GM19238 (cell line): ENCODE data around the gene CREM.
A peak's percentile ranks its signal among the peaks of the same experiment; 100 is the strongest.

Experiments
- DNase-seq: peaks from one replicate; pipeline ENCODE4 v3.0.0; 2011; ENCODE audit warnings: low spot score; ENCODE audit not compliant: insufficient read length

CREM gene

DNA sequence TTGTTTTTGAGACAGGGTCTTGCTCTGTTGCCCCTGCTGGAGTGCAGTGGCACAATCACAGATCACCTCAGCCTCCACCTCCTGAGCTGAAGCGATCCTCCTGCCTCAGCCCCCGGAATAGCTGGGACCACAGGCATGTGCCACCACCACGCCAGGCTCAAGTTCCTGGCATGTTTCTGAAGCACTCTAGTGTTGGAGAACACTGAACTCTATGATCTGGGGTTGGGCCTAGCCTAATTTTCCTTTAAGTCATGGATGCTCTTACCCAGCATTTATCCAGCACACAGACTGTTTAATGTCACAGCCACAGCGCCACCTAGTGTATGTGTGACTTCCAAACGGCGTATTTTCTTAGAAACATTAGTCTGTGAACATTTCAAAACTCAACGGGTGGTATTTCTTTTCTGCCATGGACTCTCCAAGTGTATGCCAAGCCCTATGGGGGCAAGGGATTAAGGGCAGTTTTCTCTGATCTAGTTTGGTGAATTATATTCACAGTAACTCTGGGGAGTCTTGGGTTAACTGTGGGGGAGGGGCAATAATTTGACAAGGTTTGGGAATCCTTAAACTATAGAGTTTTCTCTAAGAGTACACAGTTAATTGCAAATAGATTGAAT is 91.8 kb downstream of the CREM start:
- peak; percentile 35 for DNase-seq

DNA sequence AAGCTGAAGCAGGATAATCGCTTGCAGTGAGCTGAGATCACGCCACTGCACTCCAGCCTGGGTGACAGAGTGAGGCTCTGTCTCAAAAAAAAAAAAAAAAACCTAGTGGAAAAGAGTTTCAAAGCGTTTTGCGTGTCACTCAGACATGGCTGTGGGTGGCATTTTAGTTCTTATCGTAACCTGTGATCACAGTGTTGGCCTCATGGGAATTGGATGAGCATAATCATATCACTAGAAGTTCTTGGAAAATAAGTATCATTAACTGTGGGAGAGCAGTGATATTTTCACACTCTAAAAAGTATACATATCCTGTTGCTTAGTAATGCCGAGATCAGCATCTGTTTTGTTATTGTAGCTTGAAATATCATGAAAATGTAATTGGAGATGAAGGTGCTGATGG is 92.6 kb downstream of the CREM start:
- no peak for DNase-seq

DNA sequence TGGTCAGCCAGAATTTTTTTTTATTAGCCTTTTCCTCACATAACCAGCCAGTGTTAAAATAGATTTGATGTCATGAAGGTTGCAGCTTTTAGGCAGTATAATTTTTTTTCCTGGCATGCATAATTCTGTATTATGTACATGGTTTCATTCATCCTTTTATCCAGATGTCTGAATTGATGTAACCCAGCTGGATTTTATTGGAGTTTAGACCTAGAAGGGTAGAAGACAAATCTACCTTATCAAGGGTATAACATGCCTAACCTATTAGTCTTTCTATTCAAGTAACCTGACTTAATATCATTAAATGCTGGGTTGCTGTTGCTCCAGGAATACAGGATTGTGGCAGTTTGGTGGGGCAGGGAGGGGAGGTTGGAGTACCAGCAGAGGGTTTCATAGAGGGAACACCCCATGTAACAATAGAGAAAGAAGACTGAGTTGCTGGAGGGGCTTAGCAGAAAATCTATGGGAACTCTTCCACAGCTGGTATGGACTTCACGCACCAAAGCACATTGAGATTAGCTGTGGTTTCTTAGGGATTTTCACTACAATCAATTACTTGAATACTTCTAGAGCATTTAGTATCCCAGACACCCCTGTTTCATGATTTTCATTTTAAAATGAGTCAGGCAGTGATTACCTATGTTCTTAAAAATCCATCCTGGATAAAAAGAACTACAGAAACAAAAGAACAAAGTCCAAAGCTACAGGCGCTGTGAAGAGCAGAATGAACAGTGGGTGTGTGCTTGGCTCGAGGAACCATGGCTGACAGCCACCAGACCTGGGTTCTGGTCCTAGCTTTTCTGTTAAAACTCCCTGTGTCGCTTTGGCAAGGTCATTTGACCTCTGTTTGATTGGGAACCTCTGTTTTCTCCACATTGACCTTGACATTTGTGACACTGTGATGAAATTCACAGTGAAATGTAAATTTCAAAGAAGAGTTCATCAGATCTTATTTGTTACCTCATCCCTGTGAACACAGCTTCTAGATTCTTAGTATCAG is 93.5 kb downstream of the CREM start:
- no peak for DNase-seq

DNA sequence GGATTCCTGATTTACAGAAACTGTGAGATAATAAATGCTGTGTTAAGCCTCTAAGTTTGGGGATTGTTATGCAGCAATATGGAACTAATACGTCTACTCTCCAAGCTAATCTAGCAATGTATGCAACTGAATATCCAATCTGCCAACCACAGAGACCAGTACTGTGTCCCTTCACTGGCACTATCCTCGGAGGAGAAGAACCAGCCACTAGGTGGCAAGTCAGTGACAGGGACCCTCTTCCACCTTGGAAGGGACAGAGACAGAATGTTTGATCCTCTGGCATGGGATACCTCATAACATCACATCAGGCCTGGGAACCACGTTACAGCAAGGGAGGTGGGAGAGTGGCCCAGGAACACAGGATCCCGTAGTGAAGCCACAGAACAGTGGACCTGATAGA is 96.4 kb downstream of the CREM start:
- DNase-seq = no peak

DNA sequence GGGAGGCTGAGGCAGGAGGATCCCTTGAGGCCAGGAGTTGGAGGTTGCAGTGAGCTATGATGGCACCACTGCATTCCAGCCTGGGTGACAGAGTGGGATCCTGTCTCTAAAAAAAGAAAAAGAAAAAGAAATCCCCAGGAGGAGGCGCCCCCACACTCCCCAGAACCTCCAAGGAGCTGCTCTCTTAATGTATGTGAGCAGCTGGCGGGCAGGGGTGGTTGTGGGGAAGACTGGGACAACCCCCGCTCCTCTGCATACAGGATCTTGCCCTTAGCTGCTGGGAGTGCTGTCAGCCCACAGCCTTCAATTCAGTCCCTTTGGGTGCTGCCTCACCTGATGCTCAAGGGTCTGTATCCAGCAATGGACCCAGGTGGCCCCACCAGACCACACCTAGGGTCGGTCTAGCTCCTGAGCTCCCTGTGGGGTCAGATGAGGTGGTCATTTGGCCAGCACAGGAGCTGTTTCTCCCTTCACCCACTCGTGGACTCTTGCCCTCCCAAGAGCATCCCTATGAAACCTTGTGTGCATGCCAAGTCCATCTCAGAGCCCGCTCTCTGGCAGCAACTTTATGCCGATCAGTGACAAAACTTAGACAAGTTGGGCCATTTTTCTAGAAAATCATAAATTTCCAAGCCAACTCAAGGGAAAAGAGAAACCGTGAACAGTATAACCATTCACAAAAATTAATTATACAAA is 97.5 kb downstream of the CREM start:
- no peak for DNase-seq

DNA sequence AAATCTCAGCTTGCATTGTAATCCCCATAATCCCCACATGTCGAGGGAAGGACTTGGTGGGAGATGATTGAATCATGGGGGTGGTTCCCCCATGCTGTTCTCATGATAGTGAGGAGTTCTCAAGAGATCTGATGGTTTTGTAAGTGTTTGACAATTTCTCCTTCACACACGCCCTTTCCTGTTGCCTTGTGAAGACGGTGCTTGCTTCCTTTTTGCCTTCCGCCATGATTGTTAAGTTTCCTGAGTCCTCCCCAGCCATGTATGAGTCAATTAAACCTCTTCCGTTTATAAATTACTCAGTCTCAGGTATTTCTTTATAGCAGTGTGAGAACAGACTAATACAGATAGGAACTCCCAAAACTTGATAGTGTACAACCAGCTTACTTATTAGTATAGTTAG is 98.6 kb downstream of the CREM start:
- no peak for DNase-seq

DNA sequence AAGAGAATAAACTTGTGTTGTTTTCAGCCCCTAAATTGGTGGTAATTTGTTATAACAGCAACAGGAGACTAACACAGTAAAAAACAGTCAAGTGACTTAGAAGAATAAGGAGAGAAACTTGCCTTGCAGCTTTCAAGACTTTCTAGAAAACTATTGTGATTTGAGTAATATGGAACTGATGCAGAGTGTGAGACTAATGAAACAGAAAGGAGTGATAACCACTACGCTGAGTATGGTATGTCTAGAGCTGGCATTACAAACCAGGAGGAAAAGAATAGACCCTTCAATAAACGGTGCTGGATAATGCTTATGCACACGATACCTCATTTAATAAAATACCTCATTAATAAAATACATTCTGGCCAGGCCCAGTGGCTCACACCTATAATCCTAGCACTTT is 99.9 kb downstream of the CREM start:
- no peak for DNase-seq

DNA sequence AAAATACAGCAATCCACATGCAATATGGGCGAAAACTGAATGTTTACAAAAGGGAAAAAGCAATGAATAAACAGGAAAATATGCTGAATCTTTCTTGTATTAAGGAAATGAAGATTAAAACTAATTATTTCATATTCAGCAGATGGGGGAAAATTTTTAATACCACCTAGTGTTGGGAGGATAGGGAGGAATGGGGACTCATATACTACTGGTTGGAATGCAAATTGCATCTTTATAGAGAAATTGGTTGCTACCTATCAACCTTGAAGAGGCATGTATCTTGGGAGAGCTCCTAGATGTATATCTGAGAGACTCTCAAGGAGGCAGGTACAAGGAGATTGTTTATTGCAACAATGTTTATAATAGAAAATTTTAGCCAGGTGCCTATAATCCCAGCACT is 101.4 kb downstream of the CREM start:
- DNase-seq = no peak

DNA sequence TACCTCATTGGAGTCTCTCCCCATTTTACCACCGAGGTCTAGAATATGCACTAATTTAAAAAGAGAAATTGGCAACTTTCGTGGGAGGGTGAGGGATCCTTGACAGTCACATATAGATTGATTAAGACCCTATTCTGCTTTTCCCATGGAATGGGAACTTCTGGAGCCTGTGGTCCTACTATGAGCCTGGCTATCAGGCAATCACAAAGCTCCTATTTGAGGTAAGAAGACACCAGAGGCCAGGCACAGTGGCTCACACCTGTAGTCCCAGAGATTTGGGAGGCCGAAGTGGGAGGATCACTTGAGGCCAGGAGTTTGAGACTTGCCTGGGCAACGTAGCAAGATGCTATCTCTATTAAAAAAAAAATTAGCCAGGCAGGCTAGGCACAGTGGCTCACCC is 105.0 kb downstream of the CREM start:
- no peak for DNase-seq

DNA sequence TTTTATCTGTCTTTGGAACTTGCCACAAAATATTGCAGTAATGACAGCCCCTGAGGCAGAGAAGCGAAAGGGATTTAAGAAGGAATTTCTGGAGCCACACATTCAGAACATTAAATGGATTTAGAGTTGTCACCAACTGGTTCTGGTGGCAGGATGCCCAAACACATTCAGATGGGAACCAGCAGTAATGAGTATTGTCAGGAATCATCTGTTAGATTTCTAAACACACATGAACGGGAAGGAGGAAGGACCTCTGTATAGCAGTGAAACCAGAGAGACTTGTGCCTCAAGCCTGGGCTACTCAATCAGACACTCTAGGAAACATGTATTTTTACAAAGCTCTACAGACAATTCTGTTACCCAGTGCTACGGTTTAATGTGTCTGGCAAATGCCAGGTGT is 105.9 kb downstream of the CREM start:
- DNase-seq = no peak

DNA sequence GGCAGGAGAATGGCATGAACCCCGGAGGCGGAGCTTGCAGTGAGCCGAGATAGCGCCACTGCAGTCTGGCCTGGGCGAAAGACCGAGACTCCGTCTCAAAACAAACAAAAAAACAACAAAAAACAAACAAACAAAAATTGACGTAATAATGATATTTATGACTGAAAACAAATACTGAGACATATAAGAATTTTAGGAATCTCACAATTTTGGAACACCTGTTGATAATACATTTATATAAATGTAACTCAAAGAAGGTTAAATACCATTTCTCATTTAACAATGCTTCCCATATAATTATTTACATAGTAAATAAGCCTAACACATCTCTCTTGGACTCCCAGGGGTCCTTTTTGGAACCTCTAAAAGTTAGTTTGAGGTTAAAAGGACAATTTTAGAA is 107.4 kb downstream of the CREM start:
- no peak for DNase-seq

DNA sequence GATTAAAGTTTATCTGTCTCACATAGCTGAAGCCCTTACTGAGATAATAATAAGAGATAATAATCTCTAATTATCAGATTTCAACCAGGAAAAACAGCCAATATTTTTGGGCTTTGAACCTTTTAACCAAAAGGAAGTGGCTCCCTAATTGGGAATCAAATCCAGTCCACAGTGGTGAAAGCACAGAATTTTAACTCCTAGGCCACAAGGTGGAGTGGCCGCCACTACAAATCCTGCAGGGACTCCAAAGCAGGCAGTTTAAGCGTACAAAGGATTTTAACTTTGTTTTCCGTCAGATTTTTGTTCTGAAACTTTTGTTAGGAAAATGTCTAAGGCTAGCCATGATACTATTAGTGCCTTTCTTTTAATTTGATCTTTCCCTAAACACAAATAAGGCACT is 110.1 kb downstream of the CREM start:
- no peak for DNase-seq

DNA sequence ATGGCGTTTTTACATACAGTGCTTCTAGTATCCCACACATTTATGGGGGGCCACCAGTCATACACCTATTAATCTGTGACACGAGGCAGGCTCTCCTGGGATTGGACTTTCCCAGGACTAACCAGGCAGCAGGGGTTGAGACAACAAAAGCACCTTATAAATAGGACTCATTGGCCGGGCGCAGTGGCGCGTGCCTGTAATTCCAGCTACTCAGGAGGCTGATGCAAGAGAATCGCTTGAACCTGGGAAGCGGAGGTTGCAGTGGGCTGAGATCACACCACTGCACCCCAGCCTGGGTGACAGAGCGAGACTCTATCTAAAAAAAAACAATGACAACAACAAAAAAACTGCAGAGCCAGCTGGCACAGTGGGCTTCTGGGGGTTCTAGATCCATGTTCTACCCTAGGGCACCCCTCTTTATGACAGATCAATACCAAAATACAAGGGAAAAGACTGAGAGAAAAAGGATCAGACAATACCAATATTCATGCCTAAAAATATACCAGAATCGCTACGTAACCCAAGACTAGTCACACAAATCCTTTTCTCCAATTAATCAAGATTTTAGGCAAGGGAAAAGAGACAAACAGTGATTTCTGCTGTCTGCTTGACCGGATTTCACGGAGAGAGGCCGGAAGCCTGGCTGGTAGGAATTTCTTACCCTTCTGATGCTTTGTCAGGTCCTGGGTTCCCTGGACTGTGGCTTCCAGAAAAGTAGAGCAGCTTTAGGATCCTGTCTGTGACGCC is 111.3 kb downstream of the CREM start:
- DNase-seq = no peak

DNA sequence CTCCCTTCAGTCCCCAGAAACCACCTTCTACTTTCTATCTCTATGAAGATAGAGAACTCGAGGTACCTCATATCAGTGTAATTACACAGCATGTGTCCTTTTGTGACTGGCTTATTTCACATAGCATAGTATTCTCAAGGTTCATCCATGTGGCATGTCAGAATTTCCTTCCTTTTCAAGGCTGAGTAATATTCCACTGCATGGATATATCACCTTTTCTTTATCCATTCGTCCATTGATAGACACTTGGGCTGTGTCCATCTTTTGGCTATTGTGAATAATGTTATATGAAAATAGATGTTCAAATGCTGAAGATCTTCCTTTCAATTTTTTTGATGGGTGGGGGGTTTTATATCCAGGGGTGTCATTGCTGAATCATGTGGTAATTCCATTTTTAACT is 117.9 kb downstream of the CREM start:
- DNase-seq = no peak

DNA sequence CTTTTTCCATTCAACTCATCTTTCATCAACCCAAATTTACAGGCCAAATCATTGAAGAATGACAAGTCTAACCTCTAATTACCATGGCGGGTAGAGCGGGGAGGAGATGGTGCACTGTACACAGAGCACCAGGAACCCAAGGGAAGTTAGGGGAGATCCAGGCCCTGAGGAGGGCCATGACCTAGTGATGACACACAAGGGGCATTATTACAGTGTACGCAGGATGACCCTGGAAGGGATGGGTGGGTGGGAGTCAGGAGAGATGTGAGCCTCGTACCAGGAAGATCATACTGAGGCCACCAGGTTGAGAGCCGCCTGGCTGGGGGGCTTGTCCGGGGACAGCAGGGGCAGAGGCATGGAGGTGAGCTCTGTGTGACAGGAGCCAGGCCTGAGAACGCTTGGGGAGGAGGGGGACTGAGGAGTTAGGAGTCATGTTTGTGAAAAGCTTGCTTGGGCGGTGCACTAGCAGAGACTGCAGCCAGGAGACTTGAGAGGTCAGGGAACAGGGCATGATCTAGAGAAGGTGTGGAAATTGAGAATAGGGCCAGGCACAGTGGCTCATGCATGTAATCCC is 120.2 kb downstream of the CREM start:
- no peak for DNase-seq

DNA sequence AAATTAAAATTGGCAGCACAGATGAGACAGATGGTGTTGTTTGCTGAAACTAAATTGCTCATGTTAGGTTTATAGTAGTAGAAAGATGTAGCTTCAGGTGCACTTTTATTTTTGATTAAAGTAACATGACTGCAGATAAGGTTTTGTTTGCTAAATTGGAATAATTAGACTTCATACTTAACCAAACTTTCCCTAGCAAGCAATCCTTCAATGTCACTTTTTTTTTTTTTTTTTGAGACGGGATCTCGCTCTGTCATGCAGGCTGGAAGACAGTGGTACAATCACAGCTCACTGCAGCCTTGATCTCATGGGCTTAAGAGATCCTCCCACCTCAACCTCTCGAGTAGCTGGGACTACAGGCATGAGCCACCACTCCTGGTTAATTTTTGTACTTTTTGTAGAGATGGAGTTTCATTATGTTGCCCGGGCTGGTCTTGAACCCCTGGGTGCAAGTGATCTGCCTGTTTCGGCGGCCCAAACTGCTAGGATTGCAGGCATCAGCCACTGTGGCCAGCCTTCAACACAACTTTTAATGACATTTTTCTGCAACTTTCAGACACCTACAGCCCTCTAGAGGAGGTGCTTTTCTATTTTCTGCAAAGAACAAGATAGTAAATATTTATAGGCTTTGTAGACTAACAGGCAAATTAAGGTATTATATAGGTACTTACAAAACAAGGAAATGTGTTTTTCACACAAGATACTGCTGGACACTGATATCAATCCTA is 124.9 kb downstream of the CREM start:
- DNase-seq = no peak

DNA sequence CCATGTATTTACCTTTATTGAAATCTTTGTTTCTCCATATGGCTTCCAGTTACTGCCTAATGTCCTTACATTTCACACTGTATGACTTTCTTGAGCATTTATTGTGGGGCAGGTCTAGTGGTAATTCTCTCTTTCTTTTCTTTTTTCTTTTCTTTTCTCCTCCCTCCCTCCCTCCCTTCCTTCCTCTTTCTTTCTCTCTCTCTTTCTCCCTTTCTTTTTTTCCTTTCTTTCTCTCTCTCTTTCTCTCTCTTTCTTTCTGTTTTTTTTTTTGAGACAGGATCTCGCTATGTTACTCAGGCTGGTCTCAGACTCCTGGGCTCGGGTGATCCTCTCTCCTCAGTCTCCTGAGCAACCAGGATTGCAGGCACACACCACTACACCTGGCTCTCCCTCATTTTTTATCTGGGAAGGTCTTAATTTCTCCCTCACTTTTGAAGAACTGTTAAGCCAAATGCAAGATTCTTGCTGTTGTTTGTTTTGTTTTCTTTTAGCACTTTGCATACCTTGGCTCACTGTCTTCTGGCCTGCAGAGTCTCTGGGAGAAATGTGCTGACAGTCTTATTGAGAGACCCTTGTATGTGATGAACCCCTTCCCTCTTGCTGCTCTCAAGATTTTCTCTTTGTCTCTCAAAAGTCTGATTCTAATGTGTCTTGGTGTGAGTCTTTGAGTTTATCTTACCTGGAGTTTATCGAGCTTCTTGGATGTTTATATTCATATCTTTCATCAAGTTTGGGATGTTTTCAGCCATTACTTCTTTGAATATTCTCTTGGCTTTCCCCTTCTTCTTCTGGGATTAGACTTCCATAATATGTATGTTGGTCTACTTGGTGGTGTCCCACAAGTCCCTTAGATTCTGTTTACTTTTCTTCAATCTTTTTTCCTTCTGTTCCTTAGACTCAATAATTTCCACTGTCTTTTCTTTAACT is 130.7 kb downstream of the CREM start:
- no peak for DNase-seq

DNA sequence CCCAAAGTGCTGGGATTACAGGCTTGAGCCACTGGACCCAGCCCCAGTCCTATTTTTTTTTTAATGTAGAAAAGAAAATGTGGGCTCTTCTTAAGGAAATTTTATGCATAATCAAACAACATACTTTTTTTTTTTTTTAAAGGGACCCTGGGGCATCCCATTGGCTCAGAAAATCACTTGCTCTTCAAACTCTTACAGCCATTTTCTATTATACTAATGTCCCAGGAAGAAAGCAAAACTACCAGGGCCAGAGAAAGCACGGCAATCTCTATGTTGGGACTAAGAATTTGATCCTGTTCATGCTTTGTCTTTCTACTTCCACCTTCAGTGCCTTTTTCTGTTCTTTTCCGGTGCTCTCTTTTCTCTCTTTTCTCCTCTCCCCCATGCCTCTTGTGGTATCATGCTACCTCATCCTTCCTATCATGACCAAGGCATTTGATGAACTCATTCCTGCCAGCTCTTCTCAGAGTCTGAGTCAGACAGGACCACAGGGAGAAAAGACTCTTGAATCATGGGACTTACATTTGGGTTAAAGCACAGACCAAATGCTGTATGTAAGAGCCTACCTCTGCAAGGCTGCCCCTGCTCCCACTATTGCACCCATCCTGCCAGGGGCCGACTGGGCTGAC is 133.2 kb downstream of the CREM start:
- no peak for DNase-seq

DNA sequence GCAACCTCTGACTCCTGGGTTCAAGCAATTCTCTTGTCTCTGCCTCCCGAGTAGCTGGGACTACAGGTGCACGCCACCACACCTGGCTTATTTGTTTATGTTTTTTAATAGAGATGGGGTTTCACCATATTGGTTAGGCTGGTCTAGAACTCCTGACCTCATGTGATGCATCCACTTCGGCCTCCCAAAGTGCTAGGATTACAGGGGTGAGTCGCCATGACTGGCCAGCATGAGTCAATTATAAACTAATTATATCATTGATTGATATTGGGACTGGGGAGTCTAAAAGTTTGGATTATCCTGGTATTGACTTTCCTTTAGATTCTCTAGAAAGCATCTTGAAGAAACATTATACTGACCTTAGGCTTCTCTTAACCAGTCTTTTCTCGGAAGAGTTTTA is 135.8 kb downstream of the CREM start:
- DNase-seq = no peak
